B cell (primary cell): ENCODE data around the gene PARP16.
A peak's percentile ranks its signal among the peaks of the same experiment; 100 is the strongest.

Source experiments
- EZH2 ChIP-seq: IDR thresholded peaks from 2 replicates; pipeline ENCODE4 v1.6.1; 2012; ENCODE audit warnings: borderline replicate concordance, low read depth, mild to moderate bottlenecking, moderate library complexity, low read length; ENCODE audit not compliant: insufficient read depth, poor library complexity, severe bottlenecking
- TF ChIP-seq, protein P1 (sequence below): fragments of 200-600 bp; IDR thresholded peaks from one replicate; pipeline ENCODE4 v1.8.0; 2022; ENCODE audit warnings: antibody characterized with exemption, mild to moderate bottlenecking

DNA sequence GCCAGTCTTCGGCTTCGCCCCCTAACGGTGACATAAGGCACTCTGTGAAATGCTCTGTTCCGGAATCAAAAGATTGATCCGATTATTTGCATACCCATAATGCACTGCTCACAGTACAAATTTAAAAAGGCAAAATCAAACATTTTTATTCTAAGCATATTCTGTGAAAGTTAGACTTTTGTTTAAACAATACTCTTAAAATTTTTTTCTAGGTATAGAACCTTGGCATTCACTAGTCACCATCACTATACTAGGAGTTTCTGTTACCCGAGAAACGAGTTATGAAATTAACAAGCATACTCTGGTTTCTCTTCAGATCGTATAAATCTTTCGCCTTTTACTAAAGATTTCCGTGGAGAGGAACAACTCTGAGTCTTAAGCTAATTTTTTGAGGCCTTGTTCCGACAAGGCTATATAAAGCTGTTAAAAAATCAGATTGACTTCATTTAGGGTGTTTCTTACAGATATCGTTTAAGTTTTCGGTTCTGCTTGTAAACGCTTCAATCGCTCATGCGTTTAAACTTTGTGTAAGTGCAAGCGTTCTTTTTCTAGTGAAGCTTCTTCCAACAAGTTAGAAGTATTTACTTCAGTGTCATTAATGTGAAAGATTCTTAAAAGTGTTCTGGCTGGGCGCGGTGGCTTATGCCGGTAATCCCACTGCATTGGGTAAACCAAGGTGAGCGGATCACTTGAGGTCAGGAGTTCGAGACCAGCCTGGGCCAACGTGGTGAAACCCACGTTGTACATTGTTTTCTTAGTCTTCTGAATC, 17.9 kb upstream of the PARP16 start, which contains the start of gene RNU5B-1:
- TF ChIP-seq, protein P1, sequence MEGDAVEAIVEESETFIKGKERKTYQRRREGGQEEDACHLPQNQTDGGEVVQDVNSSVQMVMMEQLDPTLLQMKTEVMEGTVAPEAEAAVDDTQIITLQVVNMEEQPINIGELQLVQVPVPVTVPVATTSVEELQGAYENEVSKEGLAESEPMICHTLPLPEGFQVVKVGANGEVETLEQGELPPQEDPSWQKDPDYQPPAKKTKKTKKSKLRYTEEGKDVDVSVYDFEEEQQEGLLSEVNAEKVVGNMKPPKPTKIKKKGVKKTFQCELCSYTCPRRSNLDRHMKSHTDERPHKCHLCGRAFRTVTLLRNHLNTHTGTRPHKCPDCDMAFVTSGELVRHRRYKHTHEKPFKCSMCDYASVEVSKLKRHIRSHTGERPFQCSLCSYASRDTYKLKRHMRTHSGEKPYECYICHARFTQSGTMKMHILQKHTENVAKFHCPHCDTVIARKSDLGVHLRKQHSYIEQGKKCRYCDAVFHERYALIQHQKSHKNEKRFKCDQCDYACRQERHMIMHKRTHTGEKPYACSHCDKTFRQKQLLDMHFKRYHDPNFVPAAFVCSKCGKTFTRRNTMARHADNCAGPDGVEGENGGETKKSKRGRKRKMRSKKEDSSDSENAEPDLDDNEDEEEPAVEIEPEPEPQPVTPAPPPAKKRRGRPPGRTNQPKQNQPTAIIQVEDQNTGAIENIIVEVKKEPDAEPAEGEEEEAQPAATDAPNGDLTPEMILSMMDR: peak; percentile 96
- TF ChIP-seq EZH2: no peak
